HS-27A (cell line): ENCODE measurements around the gene PAM.
A peak's percentile ranks its signal among the peaks of the same experiment; 100 is the strongest.
"Not testable (repeated sequence)": the region's sequence is repeated elsewhere in the genome, so short reads cannot be mapped to it uniquely, and the experiment has no call there.

Experiments
- DNase-seq: peaks from one replicate; pipeline ENCODE4 v3.0.0-alpha.2; 2012; ENCODE audit warnings: low read depth, missing footprints

PAM gene

DNA sequence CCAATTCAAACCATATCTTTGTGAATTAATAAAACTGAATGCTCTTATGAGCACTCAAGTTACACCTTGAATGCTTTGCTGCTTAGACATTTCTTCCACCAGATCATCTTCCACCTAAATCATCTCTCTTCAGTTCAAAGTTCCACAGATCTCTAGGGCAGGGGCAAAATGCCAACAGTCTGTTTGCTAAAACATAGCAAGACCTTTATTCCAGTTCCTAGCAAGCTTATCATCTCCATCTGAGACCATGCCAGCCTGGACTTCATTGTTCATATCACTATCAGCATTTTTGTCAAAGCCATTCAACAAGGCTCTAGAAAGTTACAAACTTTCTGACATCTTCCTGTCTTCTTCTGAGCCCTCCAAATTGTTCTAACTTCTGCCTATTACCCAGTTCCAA, 245.0 kb downstream of the PAM start:
- no peak for DNase-seq

- DNase-seq = no peak
Measured at GRCh38 chr5:103003872-103004271, 248.8 kb downstream of the PAM start.

GRCh38 chr5:103005276-103005675, 250.2 kb downstream of the PAM start:
- DNase-seq = no peak

DNA sequence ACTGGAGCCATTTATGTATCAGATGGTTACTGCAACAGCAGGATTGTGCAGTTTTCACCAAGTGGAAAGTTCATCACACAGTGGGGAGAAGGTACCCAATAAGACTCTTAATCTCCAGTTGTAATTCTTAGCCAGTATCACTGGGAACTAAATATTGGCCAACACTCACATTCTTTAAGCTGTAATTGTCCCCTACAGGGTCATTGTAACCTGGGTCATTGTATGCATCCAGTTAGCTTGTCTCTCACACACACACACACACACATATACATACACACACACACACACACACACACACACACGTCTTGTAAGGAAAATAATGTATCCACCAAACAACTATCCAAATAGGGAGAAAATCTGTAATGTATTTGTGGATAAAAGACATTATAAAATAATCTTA, 251.8 kb downstream of the PAM start:
- DNase-seq = no peak

GRCh38 chr5:103010168-103010567, 255.1 kb downstream of the PAM start:
- DNase-seq = no peak

- DNase-seq = no peak
Measured at GRCh38 chr5:103013933-103014552, 258.9 kb downstream of the PAM start.

DNA sequence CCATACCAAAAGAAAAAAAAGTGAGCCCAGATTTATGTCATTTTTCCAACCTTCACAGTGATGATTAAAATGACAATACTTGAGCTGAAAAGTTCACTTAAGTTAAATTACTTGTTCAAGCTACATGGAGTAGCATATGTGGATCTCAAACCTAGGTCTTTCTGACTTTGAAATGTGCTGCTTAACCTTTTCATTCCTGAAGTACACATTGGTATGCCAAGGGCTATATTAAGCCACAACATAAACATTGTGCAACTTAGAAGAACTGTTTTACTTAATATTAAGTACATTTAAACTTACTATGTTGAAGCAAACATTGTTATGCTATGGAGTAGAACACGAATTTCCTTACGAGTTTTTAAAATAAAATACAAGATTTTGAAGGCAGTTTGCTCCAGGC, 259.9 kb downstream of the PAM start:
- no peak for DNase-seq

DNA sequence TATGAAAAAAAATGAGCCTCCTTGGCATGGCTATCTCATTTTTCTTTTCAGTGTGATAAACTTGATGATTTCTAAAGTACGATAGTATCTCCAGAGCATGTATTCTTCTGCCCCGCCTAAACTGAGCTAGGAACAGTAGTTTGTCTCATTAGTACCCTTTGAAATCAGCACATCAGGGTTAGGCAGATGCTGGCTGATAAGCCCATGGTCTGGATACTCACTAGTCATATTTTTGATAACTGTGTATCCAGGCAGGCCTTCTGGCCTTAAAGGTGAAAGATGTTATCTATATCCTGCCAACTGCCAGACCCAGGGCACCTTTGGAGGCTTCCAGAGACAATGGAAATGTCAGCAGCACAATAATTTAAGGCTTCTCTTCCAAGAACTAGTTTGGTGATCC, 261.1 kb downstream of the PAM start:
- no peak for DNase-seq

- no peak for DNase-seq
Measured at GRCh38 chr5:103019804-103020203, 264.7 kb downstream of the PAM start.

DNA sequence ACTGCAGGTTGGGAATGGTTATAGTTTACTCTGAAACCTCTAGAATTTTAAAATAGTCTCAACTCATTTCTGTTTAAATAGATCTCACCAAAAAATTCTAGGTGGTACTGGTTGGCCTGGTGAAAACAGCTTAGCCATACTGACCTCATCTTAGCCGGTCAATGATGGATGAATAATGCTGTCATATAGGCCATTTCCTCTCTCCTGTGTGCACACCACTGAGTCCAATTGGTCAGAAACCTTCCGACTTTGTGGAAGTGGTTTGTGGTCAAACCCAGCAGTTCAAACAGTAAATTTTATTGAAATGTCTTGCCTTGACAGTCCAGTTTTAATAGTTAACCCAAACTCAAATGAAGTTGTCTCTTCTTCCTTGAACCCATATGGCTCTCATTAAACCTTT, 266.2 kb downstream of the PAM start:
- no peak for DNase-seq

- DNase-seq = no peak
Measured at GRCh38 chr5:103027267-103027666, 272.2 kb downstream of the PAM start.

GRCh38 chr5:103031607-103032006, 276.5 kb downstream of the PAM start:
- DNase-seq = no peak

- no peak for DNase-seq
Measured at GRCh38 chr5:103033696-103034095, 278.6 kb downstream of the PAM start.

DNA sequence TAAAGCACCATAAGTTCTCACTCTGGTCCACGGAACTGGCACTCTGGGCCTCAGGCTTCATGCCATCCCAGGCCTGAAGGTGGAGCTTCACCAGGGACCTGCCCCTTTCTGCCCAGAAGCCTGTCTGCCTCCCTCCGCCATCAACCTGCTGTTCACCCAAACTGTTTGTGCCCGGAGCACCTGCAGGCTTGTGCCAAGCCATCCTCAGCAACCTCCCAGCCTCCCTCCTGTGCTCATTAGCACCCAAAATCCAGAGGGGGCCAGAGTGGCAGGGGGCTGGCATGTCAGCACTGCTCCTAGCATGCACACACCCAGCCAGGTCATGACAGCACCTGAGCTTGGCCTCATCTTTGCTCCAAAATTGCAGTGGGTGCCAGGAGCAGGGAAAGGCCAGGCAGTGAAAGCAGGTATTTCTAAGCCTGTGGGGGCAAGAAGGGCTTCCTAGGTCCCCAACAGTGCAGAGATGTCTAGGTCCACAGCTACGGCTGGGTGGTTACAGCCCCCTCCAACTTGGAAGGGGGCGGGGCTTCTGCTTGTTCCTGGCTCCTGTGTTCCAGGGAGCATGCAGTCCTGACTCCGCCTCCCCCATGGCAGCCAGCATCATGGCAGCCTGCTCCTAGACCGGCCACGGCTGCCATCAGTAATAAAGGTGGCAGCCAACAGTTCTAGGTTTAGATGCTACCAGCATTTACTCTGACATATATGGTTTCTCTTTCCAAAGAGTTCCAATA, 279.7 kb downstream of the PAM start:
- DNase-seq = no peak

DNA sequence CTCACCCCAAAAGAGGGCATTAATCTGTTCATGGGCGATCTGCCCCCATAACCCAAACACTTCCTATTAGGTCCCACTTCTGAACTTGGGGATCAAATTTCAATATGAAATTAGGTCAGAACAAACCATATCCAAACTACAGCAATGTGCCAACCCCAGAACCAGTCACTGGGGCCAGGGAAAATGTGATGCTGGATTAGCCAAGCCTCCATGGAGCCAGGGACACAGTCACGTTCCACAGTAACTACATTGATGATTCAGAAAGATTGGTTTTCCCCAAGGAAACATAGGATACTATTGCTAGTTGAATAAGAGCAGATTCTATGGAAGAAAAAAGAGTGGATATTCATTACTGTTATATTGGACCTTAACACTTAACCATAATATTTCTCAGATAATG, 280.6 kb downstream of the PAM start:
- DNase-seq = no peak

DNA sequence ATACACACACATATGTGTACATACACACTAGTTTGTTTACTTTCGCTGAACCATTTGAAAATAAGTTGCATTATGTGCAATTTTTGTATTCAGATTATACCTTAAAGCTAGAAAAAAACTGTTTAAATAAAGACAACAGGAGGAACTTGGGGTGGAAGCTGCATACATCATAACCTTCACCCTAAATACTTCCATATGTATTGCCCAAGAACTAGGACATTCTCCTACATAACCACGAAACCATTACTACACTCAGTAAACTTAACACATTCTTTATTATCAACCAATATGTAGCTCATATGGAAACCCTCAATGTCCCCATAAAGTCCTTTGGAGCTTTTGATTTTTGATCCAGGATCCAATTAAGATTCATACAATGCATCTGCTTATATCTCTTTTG, 281.5 kb downstream of the PAM start:
- no peak for DNase-seq

- no peak for DNase-seq
Measured at GRCh38 chr5:103037673-103038455, 282.8 kb downstream of the PAM start.

- DNase-seq = no peak
Measured at GRCh38 chr5:103041071-103041676, 286.1 kb downstream of the PAM start.

DNA sequence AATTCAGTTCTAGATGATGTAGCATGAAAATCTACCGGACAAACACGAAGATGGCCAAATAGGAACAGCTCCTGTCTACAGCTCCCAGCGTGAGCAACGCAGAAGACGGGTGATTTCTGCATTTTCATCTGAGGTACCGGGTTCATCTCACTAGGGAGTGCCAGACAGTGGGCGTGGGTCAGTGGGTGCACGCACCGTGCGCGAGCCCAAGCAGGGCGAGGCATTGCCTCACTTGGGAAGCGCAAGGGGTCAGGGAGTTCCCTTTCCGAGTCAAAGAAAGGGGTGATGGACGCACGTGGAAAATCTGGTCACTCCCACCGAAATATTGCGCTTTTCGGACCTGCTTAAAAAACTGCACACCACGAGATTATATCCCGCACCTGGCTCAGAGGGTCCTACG, 291.6 kb downstream of the PAM start:
- DNase-seq = not testable (repeated sequence)

DNA sequence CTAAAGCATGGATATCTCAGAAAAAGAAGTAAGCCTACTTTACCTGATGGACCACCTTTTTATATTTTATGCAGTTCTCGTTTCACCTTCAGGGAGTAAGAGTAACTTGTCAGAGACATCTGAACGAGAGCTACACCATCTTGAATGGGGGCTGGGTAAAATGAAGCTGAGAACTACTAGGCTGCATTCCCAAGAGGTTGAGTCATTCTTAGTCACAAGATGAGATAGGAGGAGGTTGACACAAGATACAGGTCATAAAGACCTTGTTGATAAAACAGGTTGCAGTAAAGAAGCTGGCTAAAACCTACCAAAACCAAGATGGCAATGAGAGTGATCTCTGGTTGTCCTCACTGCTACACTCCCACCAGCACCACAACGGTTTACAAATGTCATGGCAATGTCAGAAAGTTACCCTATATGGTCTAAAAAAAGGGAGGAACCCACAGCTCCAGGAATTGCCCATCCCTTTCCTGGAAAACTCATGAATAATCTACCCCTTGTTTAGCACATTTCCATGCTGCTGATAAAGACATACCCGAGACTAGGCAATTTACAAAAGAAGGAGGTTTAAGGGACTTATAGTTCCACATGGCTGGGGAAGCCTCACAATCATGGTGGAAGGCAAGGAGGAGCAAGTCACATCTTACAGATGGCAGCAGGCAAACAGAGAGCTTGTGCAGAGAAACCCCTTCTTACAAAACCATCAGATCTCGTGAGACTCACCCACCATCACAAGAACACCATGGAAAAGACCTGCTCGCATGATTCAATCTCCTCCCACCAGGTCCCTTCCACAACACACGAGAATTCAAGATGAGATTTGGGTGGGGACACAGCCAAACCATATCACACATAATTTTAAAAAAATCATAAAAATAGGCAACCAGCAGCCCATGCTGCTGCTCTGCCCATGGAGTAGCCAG, 302.4 kb downstream of the PAM start:
- DNase-seq = peak; percentile 14

DNA sequence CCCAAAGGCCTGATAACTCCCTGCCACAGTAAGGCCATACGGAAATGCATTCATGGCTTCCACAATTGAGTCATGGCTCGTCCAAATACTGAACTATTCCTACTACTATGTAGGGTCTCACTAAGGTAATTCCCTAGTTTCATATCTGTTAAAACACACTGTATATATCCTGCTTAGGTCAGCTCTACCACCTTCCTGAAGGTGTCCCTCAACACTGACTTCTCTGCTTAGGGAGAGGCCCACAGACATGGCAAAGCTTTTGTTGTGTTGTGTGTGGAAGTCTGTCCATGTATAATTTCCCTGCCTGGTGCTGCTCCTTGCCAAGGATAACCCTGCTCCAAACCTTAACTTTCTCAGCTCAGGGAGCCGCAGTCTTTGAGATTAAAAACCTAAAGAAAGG, 304.4 kb downstream of the PAM start:
- no peak for DNase-seq
